Activated naive CD8-positive, alpha-beta T cell treated with anti-CD3 and anti-CD28 coated beads, Interleukin-2, amount 10 ng/mL, durations not matched to agents 7 days and 5 days (primary cell): ENCODE measurements around the gene SHLD1. TPM values are rescaled to one million over a fixed set of nuclear protein-coding genes. Genes with fewer than 3 reads are reported as not detected.
A peak's percentile ranks its signal among the peaks of the same experiment; 100 is the strongest.
"Not testable (repeated sequence)": the region's sequence is repeated elsewhere in the genome, so short reads cannot be mapped to it uniquely, and the experiment has no call there.

Source experiments
- ATAC-seq: fragments of 150-1000 bp; cut with Tn5 transposase; one replicate; pipeline ENCODE4 v1.10.0; 2021; ENCODE audit warnings: low read depth, moderate library complexity
- POLR2A ChIA-PET: fragments of 350-600 bp; sonication (Branson Sonifier 250); formaldehyde crosslinking; loops from one replicate; lab custom pipeline; 2021; ENCODE audit warnings: antibody characterized with exemption; lab: Charles Lee
- DNase-seq: peaks from one replicate; pipeline ENCODE4 v3.0.0; 2021
- H3K27ac Mint-ChIP-seq: one replicate; pipeline ENCODE4 v1.8.0; 2022; ENCODE audit warnings: mild to moderate bottlenecking, mixed read lengths
- H3K27me3 Mint-ChIP-seq: one replicate; pipeline ENCODE4 v1.8.0; 2022; ENCODE audit warnings: mild to moderate bottlenecking, moderate library complexity, mixed read lengths
- H3K36me3 Mint-ChIP-seq: one replicate; pipeline ENCODE4 v1.8.0; 2021; ENCODE audit warnings: mild to moderate bottlenecking, mixed read lengths
- H3K4me1 Mint-ChIP-seq: one replicate; pipeline ENCODE4 v1.8.0; 2021; ENCODE audit warnings: mixed read lengths
- H3K4me3 Mint-ChIP-seq: one replicate; pipeline ENCODE4 v1.8.0; 2022; ENCODE audit warnings: mild to moderate bottlenecking, moderate library complexity, mixed read lengths
- H3K9me3 Mint-ChIP-seq: one replicate; pipeline ENCODE4 v1.8.0; 2021; ENCODE audit warnings: mixed read lengths
- total RNA-seq, 2 experiments: library from RNA; stranded (reverse); gene quantifications; one replicate each; pipeline ENCODE4 v1.2.3, GENCODE V29; 2021

Gene SHLD1
- total RNA-seq, 2 experiments from 2014 or later: 8.1 to 8.4 TPM

DNA sequence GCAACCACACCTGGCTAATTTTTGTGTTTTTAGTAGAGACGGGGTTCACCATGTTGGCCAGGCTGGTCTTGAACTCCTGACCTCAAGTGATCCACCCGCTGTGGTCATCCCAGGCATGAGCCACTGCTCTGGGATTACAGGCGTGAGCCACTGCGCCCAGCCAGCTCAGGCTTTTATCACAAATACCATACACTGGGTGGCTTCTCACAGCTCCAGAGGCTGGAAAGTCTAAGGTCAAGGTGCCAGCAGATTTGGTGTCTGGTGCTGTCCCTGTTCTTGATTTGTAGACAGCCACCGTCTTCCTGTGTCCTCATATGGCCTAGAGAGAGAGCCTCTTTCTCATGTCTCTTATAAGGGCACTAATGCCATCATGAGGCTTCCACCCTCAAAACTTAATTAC lies 25.9 kb downstream of the SHLD1 start:
- Mint-ChIP-seq H3K4me1 (peaks cover 2% of the 10 kb centered on the region), H3K36me3 (peaks cover 27% of the 10 kb centered on the region), H3K9me3 (no peaks in the 10 kb centered on the region), H3K4me3 (no peak overlapping the region), H3K27me3 (no peaks in the 10 kb centered on the region), H3K27ac (no peak overlapping the region)
- POLR2A ChIA-PET: no interaction called here
- DNase-seq: no peak
- no peak for ATAC-seq

DNA sequence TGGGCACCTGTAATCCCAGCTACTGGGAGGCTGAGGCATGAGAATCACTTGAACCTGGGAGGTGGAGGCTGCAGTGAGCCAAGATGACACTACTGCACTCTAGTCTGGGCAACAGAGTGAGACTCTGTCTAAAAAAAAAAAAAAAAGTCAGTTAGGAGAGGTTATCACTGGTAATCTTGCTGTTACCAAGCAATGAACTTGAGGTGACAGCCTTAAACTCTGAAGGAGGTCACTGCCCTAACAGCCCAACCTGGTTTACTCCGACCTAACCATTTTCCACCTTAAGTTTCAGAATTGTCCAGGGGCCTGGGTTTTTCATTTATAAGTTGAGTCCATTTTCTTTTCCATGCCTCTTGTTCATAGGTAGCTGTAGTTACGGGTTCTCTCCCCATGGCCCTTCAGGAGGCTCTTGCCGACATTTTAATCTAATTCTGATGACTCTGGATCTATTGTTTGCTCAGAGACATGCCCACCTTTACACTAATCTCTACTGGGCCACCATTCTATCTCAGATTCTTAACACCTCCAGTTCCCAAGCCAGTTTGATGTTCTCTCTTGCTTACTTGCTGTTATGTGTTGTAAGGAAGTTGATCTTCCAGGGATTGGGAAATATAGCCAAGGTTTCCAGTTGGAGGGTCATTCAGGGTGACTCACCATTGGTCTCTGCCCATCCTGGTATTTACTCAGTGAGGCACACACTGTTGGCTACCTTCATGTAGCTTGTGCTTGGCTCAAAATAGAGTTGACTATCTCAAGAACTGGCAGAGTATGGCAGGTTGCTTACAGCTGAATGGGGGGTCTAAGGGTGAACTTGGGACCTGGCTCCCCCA lies 29.1 kb downstream of the SHLD1 start:
- peaks cover 2% of the 10 kb centered on the region for H3K4me1 Mint-ChIP-seq
- no peak overlapping the region for H3K4me3 Mint-ChIP-seq
- H3K27me3 Mint-ChIP-seq: no peaks in the 10 kb centered on the region
- H3K9me3 Mint-ChIP-seq: no peaks in the 10 kb centered on the region
- DNase-seq: no peak
- no peak overlapping the region for H3K27ac Mint-ChIP-seq
- POLR2A ChIA-PET: no interaction called here
- H3K36me3 Mint-ChIP-seq: peaks cover 18% of the 10 kb centered on the region
- ATAC-seq: no peak

DNA sequence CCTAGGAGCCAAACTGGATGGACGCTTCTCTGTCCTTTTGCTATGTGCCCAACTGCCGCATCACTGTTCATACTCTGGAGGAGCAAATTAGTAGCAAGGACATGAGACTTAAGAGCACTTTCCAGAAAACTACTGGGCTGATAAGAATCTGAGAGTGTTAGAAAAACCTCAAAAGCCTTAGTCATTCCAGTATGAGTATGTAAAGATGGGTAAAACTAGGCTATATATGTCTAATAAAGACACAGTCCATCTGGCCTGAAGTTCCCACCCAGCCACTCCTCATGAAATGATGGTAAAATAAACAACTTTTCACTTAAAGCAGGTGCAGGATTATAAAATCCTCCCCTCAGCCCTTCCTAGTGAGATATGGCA lies 30.6 kb downstream of the SHLD1 start:
- H3K36me3 Mint-ChIP-seq: peaks cover 12% of the 10 kb centered on the region
- H3K9me3 Mint-ChIP-seq: no peaks in the 10 kb centered on the region
- POLR2A ChIA-PET: interaction anchor here (0.7 kb wide), 1 partner anchor 208 kb away, joined by 3 read pairs; no protein-coding TSS in a partner anchor
- peaks cover 2% of the 10 kb centered on the region for H3K4me1 Mint-ChIP-seq
- no peak overlapping the region for H3K27ac Mint-ChIP-seq
- H3K4me3 Mint-ChIP-seq: no peak overlapping the region
- ATAC-seq (no peak), DNase-seq (no peak)
- no peaks in the 10 kb centered on the region for H3K27me3 Mint-ChIP-seq

DNA sequence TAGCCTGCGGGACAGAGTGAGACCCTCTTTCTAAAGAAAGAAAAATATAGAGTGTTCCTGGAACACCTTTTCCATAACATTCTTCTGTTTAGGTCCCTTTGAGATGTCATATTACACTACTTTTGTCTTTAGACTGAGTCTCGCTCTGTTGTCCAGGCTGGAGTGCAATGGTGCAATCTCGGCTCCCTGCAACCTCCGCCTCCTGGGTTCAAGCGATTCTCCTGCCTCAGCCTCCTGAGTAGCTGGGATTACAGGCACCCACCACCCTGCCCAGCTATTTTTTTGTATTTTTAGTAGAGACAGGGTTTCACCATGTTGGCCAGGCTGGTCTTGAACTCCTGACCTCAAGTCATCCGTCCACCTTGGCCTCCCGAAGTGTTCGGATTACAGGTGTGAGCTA lies 31.2 kb downstream of the SHLD1 start:
- peaks cover 12% of the 10 kb centered on the region for H3K36me3 Mint-ChIP-seq
- H3K4me1 Mint-ChIP-seq, H3K27ac Mint-ChIP-seq, DNase-seq, ATAC-seq, H3K4me3 Mint-ChIP-seq, H3K27me3 Mint-ChIP-seq, H3K9me3 Mint-ChIP-seq, POLR2A ChIA-PET: not testable (repeated sequence)

DNA sequence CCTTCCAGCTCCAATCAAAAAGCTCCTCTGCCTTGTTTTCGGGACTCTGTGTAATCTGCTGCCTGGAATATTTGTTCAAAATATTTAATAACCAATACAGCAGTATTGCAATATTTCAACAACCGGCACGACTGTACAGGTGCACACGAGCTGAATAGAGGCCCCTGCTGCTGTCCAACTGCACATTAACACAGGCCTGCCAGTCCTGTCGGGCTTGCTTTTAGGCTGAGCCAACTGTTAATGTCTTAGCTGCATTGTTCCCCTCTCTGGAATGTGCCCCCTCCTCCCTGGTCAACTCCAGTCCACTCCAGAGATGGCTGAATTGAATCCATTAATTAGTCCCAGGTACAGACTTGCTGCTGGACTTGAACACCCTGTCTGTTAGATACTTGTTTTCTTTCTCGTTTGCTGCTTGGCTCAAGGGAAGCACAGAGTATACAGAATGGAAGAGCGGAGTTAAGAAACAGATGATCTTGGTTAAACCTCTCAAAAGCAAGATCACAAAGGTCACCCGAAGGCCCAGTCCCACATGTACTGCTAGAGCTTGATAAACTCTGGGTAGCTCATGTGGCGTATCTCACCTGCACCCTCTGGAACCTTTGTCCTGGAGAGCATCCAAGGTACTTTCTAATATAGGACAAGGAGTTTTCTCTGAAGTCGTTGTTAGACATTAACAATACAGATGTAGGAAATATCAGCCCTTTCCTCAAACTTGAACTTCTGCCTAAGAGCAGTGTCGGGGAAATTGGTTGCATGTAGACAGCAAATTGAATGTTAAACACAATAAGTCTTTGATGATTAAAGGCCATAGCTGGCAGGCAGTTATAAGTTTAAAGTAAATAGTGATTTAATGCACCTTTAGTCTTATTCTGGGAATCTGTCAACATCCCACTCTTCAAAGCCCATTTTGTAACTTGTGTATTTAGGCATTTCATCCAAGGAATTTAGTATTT lies 31.9 kb downstream of the SHLD1 start:
- H3K4me3 Mint-ChIP-seq: no peak overlapping the region
- no peaks in the 10 kb centered on the region for H3K9me3 Mint-ChIP-seq
- no peak for DNase-seq
- H3K36me3 Mint-ChIP-seq: peaks cover 12% of the 10 kb centered on the region
- H3K27me3 Mint-ChIP-seq: no peaks in the 10 kb centered on the region
- no peak for ATAC-seq
- no peak overlapping the region for H3K27ac Mint-ChIP-seq
- H3K4me1 Mint-ChIP-seq: peaks cover 2% of the 10 kb centered on the region
- POLR2A ChIA-PET: no interaction called here

DNA sequence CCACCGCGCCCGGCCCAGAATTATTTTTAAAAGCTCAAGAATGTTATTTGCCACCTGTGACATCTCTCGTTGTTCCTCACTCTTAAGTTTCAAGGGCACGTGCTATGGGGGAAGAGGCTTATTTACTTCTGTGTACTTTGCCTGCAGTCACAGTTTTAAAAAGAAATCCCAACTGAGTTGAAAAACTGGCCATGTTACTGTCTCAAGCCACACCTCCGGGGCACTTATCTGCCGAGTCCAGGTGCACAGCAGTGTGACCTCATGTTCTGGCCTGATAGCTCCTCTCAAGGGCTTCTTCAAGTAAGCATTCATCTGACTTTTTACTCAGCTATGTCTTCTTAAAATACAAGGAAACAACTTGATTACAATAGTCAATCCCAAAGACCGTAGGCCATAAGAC lies 34.5 kb downstream of the SHLD1 start:
- no peak overlapping the region for H3K27ac Mint-ChIP-seq
- H3K9me3 Mint-ChIP-seq: no peaks in the 10 kb centered on the region
- ATAC-seq: no peak
- DNase-seq: no peak
- POLR2A ChIA-PET: no interaction called here
- peaks cover 4% of the 10 kb centered on the region for H3K36me3 Mint-ChIP-seq
- H3K4me3 Mint-ChIP-seq: no peak overlapping the region
- H3K27me3 Mint-ChIP-seq: no peaks in the 10 kb centered on the region
- peaks cover 4% of the 10 kb centered on the region for H3K4me1 Mint-ChIP-seq

- Mint-ChIP-seq H3K36me3 (peaks cover 4% of the 10 kb centered on the region), H3K4me1 (peaks cover 4% of the 10 kb centered on the region), H3K9me3 (no peaks in the 10 kb centered on the region), H3K27me3 (no peaks in the 10 kb centered on the region), H3K27ac (no peak overlapping the region), H3K4me3 (no peak overlapping the region)
- ATAC-seq (no peak), DNase-seq (no peak)
- POLR2A ChIA-PET: no interaction called here
Measured at GRCh38 chr20:5785146-5785545, 34.9 kb downstream of the SHLD1 start.

DNA sequence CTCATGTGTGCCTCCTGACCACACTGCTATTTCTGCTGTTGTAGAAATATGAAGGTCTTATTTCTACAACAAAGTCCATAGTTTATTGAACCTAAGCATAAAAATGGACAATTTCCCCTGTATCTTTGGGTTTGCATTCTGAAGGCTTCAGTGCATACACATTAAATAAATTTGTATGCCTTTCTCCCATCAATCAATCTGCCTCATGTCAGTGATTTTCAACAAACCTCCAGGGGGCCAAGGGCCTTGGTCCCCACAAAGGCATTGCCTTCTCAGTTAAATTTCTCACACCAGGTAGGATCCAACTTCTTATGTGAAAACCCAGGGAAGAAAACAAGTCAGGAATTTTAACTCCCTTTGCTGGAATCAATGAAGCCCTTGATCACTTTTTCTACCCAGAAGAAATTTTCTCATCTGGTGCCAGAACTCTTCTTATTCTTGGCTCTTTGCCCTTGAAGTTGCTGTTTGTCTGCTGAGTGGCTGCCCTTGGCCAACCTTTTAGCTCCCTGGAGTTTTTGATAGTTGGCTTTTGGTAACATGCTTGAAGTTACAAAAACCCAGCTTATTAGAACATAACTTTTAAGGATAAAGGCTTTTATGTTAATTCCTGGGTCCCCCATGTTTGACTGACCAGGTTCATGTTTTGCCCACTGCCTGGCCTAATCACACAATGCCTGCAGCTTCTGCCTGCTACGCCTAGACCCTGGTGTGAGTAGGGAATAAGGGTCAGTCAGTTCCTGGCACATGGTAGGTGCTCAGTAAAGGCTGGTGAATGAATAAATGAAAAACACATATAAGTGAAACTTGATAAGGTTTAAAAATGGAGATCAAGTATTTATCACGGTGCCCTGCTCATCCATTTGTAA lies 37.0 kb downstream of the SHLD1 start:
- Mint-ChIP-seq H3K36me3 (no peaks in the 10 kb centered on the region), H3K27ac (no peak overlapping the region), H3K9me3 (no peaks in the 10 kb centered on the region), H3K4me3 (no peak overlapping the region), H3K4me1 (peaks cover 2% of the 10 kb centered on the region), H3K27me3 (no peaks in the 10 kb centered on the region)
- POLR2A ChIA-PET: interaction anchor here (0.9 kb wide), 1 partner anchor 217 kb away, joined by 4 read pairs; no protein-coding TSS in a partner anchor
- no peak for ATAC-seq
- no peak for DNase-seq

DNA sequence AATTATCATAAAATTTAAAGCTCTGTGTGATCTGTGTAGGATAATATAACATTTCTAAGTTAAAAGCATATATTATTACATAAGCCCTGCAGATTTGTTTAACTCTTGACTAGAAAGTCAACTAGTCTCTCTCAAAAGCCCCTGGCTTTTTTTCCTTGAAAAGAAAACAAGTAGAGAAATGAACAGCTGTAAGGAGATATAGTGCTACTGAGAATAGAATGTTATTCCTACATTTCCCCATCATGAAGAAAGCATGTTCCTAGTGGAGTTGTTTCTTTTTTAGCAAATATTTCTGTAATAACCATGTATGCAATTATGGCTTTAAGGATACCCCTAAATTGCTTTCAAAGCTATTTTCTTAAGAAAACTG lies 37.6 kb downstream of the SHLD1 start:
- POLR2A ChIA-PET: interaction anchor here (0.9 kb wide), 1 partner anchor 217 kb away, joined by 4 read pairs; no protein-coding TSS in a partner anchor
- H3K4me1 Mint-ChIP-seq: peaks cover 2% of the 10 kb centered on the region
- H3K36me3 Mint-ChIP-seq: no peaks in the 10 kb centered on the region
- H3K27ac Mint-ChIP-seq: no peak overlapping the region
- no peak for ATAC-seq
- no peaks in the 10 kb centered on the region for H3K9me3 Mint-ChIP-seq
- no peaks in the 10 kb centered on the region for H3K27me3 Mint-ChIP-seq
- no peak for DNase-seq
- H3K4me3 Mint-ChIP-seq: no peak overlapping the region

DNA sequence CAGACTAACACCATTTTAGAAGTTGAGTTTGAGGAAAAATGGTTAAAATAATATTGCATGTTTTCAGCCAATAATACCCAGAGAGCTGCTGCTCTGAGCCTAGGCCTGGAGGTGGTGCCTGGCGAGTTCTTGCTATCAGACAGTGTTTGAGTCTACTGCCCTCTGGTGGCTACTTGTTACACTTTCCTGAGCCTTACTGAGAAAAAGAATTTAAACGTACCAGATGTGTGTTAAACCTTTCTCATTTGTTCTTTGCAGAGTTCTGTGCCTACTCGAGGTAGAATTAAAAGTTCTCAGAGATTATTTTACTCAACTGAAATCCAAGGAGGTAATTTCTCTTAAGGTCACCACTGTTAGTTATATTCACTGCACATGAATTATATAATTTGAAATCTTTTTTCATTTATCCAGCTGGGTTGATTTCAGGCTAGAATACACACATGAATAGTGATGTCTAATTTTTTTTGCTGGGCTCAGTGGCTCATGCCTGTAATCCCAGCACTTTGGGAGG lies 38.2 kb downstream of the SHLD1 start:
- Mint-ChIP-seq H3K27me3 (no peaks in the 10 kb centered on the region), H3K9me3 (no peaks in the 10 kb centered on the region), H3K27ac (no peak overlapping the region), H3K4me3 (no peak overlapping the region), H3K4me1 (peaks cover 2% of the 10 kb centered on the region), H3K36me3 (no peaks in the 10 kb centered on the region)
- DNase-seq (peak; percentile 40), ATAC-seq (peak; percentile 91)
- POLR2A ChIA-PET: interaction anchor here (0.9 kb wide), 1 partner anchor 218 kb away, joined by 4 read pairs; no protein-coding TSS in a partner anchor

GRCh38 chr20:5789827-5790226 lies 39.6 kb downstream of the SHLD1 start:
- ATAC-seq: no peak
- POLR2A ChIA-PET: no interaction called here
- peaks cover 3% of the 10 kb centered on the region for H3K36me3 Mint-ChIP-seq
- peaks cover 2% of the 10 kb centered on the region for H3K4me1 Mint-ChIP-seq
- no peaks in the 10 kb centered on the region for H3K9me3 Mint-ChIP-seq
- DNase-seq: no peak
- no peaks in the 10 kb centered on the region for H3K27me3 Mint-ChIP-seq
- no peak overlapping the region for H3K27ac Mint-ChIP-seq
- no peak overlapping the region for H3K4me3 Mint-ChIP-seq

- H3K4me3 Mint-ChIP-seq: no peak overlapping the region
- ATAC-seq: no peak
- no peak overlapping the region for H3K27ac Mint-ChIP-seq
- DNase-seq: no peak
- POLR2A ChIA-PET: no interaction called here
- H3K4me1 Mint-ChIP-seq: no peaks in the 10 kb centered on the region
- no peaks in the 10 kb centered on the region for H3K9me3 Mint-ChIP-seq
- peaks cover 3% of the 10 kb centered on the region for H3K36me3 Mint-ChIP-seq
- H3K27me3 Mint-ChIP-seq: no peaks in the 10 kb centered on the region
Measured at GRCh38 chr20:5793916-5794315, 43.7 kb downstream of the SHLD1 start.
